Fibroblast of villous mesenchyme (primary cell): ENCODE results near the gene SLC22A31. TPM values are rescaled to one million over a fixed set of nuclear protein-coding genes. Genes with fewer than 3 reads are reported as not detected.
A peak's percentile ranks its signal among the peaks of the same experiment; 100 is the strongest.

Experiments used
- DNase-seq: peaks from one replicate; pipeline ENCODE4 v3.0.0-alpha.2; 2010; ENCODE audit warnings: low read depth
- H3K4me3 ChIP-seq: 2 replicates; pipeline ENCODE4 v1.5.1; 2011; ENCODE audit warnings: low read depth, mild to moderate bottlenecking, low read length
- CTCF ChIP-seq: IDR thresholded peaks from 2 replicates; pipeline ENCODE4 v1.5.1; 2012; ENCODE audit warnings: low read depth, mild to moderate bottlenecking, low read length; ENCODE audit not compliant: insufficient read depth
- total RNA-seq: library from RNA; depleted of rRNA; stranded (reverse); fragments of >200 nt; gene quantifications from 2 replicates; pipeline ENCODE4 v1.2.3, GENCODE V29; 2012

The SLC22A31 gene
- total RNA-seq, 1 donor: under 0.01 TPM

- peak; percentile 86 for DNase-seq
- peak overlapping the region; percentile 97 for H3K4me3 ChIP-seq
- TF ChIP-seq CTCF: peak; percentile 67
Observed at GRCh38 chr16:89216315-89217137, 16.2 kb upstream of the SLC22A31 start.

- H3K4me3 ChIP-seq: no peak overlapping the region
- no peak for DNase-seq
- TF ChIP-seq CTCF: no peak
Observed at GRCh38 chr16:89210904-89211515, 10.7 kb upstream of the SLC22A31 start.

- no peak for TF ChIP-seq CTCF
- DNase-seq: no peak
- no peak overlapping the region for H3K4me3 ChIP-seq
Observed at GRCh38 chr16:89210165-89210903, 10.0 kb upstream of the SLC22A31 start.

- TF ChIP-seq CTCF: no peak
- H3K4me3 ChIP-seq: no peak overlapping the region
- DNase-seq: no peak
Observed at GRCh38 chr16:89209522-89210044, 9.2 kb upstream of the SLC22A31 start.

- no peak for DNase-seq
- no peak overlapping the region for H3K4me3 ChIP-seq
- no peak for TF ChIP-seq CTCF
Observed at GRCh38 chr16:89207993-89208392, 7.7 kb upstream of the SLC22A31 start.

- TF ChIP-seq CTCF: no peak
- no peak overlapping the region for H3K4me3 ChIP-seq
- no peak for DNase-seq
Observed at GRCh38 chr16:89202422-89203215, 2.3 kb upstream of the SLC22A31 start.
